ENCODE measurements around the gene ITFG2. TPM values are rescaled to one million over a fixed set of nuclear protein-coding genes. Genes with fewer than 3 reads are reported as not detected.

ITFG2 gene
- polyA plus RNA-seq, 1 donor (not counting 4 experiments of a cell fraction or from before 2014, with no cell fraction given), result 13.0 TPM

- dilution Hi-C loops (cut with MboI; ENCODE audit: extremely low pct_ligation_motif_present, low sequenced_read_pairs), result no loop called here
- no peak overlapping the region for H3K4me3 ChIP-seq (ENCODE audit: control insufficient read depth in 2 of 3, extremely low read depth in 1 of 3, insufficient read depth in 2 of 3, low read depth in 1 of 3, low read length in 3 of 3)
- H4K20me1 ChIP-seq (ENCODE audit: control insufficient read depth, extremely low read depth, insufficient read depth, low read length), result peaks cover 15% of the 10 kb centered on the region
- DNase-seq (ENCODE audit: low read depth, low spot score), result no peak
- FAIRE-seq, result no peak
- peaks cover 31% of the 10 kb centered on the region for H3K4me1 ChIP-seq (ENCODE audit: control insufficient read depth, extremely low read depth, insufficient read depth, low read length)
- H3K9me1 ChIP-seq (ENCODE audit: control insufficient read depth, extremely low read depth, insufficient read depth, low read length), result no peaks in the 10 kb centered on the region
- peaks cover 34% of the 10 kb centered on the region for H3K79me2 ChIP-seq (ENCODE audit: control insufficient read depth, insufficient read depth, low read length)
- TF ChIP-seq CTCF (optimal IDR thresholded peaks at IDR 0.05 in 1 of 3, IDR thresholded peaks at IDR 0.05 in 1 of 3, conservative IDR thresholded peaks at IDR 0.05 in 1 of 3; ENCODE audit: extremely low read depth in 1 of 3, insufficient read depth in 2 of 3, low read length in 3 of 3) (peak in 1 of 3 experiments; percentile 12), EZH2 (IDR thresholded peaks at IDR 0.05; ENCODE audit: low read length) (no peak)
- H2AFZ ChIP-seq (ENCODE audit: control insufficient read depth, low read length), result no peak overlapping the region
- peaks cover 7% of the 10 kb centered on the region for H3K27me3 ChIP-seq (ENCODE audit: control insufficient read depth, extremely low read depth, insufficient read depth, low read length)
- no peaks in the 10 kb centered on the region for H3K9me3 ChIP-seq (ENCODE audit: control insufficient read depth, low read depth, low read length)
- H3K4me2 ChIP-seq (ENCODE audit: control insufficient read depth, extremely low read depth, insufficient read depth, low read depth, low read length), result no peak overlapping the region
- H3K9ac ChIP-seq (ENCODE audit: control insufficient read depth, extremely low read depth, insufficient read depth, low read length), result no peak overlapping the region
- no peak overlapping the region for H3K27ac ChIP-seq (ENCODE audit: control insufficient read depth, insufficient read depth, low read length)
- H3K36me3 ChIP-seq (ENCODE audit: control insufficient read depth in 2 of 2, extremely low read depth in 1 of 2, insufficient read depth in 2 of 2, low read length in 2 of 2), result peaks cover 39 to 50% of the 10 kb centered on the region in 2 experiments
These were observed 14.6 kb upstream of the ITFG2 start for GRCh38 chr12:2797721-2798418.

DNA sequence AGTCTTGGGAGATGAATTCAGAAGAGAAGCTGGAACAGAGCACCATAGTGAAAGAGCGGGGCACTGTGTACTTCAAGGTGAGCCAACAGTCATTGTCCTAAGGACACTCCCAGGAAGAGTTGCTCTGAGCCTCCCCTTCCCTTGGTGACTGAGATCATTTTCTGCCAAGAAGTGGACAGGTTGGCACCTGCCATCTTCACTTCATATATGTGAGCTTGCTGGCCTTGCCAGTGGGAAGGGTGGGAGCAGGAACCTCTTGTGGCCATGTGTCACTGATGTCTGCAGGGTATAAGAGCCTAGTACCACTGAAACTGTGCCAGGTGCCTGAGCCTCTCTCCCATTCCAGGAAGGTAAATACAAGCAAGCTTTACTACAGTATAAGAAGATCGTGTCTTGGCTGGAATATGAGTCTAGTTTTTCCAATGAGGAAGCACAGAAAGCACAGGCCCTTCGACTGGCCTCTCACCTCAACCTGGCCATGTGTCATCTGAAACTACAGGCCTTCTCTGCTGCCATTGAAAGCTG, 12.4 kb upstream of the ITFG2 start:
- dilution Hi-C loops (cut with MboI; ENCODE audit: extremely low pct_ligation_motif_present, low sequenced_read_pairs), result no loop called here
- Histone ChIP-seq H3K36me3 (ENCODE audit: control insufficient read depth in 2 of 2, extremely low read depth in 1 of 2, insufficient read depth in 2 of 2, low read length in 2 of 2) (peaks cover 57 to 66% of the 10 kb centered on the region in 2 experiments), H3K4me2 (ENCODE audit: control insufficient read depth, extremely low read depth, insufficient read depth, low read depth, low read length) (peak overlapping the region; percentile 2), H4K20me1 (ENCODE audit: control insufficient read depth, extremely low read depth, insufficient read depth, low read length) (peaks cover 15% of the 10 kb centered on the region), H3K9me1 (ENCODE audit: control insufficient read depth, extremely low read depth, insufficient read depth, low read length) (no peaks in the 10 kb centered on the region), H3K27ac (ENCODE audit: control insufficient read depth, insufficient read depth, low read length) (peak overlapping the region; percentile 24), H2AFZ (ENCODE audit: control insufficient read depth, low read length) (no peak overlapping the region), H3K9me3 (ENCODE audit: control insufficient read depth, low read depth, low read length) (no peaks in the 10 kb centered on the region), H3K9ac (ENCODE audit: control insufficient read depth, extremely low read depth, insufficient read depth, low read length) (no peak overlapping the region), H3K4me3 (ENCODE audit: control insufficient read depth in 2 of 3, extremely low read depth in 1 of 3, insufficient read depth in 2 of 3, low read depth in 1 of 3, low read length in 3 of 3) (no peak overlapping the region), H3K4me1 (ENCODE audit: control insufficient read depth, extremely low read depth, insufficient read depth, low read length) (peaks cover 29% of the 10 kb centered on the region), H3K27me3 (ENCODE audit: control insufficient read depth, extremely low read depth, insufficient read depth, low read length) (no peaks in the 10 kb centered on the region), H3K79me2 (ENCODE audit: control insufficient read depth, insufficient read depth, low read length) (peaks cover 34% of the 10 kb centered on the region)
- peak; percentile 44 for DNase-seq (ENCODE audit: low read depth, low spot score)
- peak; percentile 57 for FAIRE-seq
- TF ChIP-seq CTCF (optimal IDR thresholded peaks at IDR 0.05 in 1 of 3, IDR thresholded peaks at IDR 0.05 in 1 of 3, conservative IDR thresholded peaks at IDR 0.05 in 1 of 3; ENCODE audit: extremely low read depth in 1 of 3, insufficient read depth in 2 of 3, low read length in 3 of 3), result no peak
- no peak for TF ChIP-seq EZH2 (IDR thresholded peaks at IDR 0.05; ENCODE audit: low read length)
